Esophagus (tissue), 2 donors: ENCODE data around the gene SLC12A4. TPM values are rescaled to one million over a fixed set of nuclear protein-coding genes. Genes with fewer than 3 reads are reported as not detected.
"Not testable (repeated sequence)": the region's sequence is repeated elsewhere in the genome, so short reads cannot be mapped to it uniquely, and the experiment has no call there.

Source experiments
- H3K27ac ChIP-seq, 2 donors: one replicate each; pipeline ENCODE4 v1.5.1; 2013; ENCODE audit warnings: low read depth in 2 of 2, mild to moderate bottlenecking in 2 of 2, inconsistent platforms in 1 of 2, low read length in 1 of 2, moderate library complexity in 1 of 2
- H3K27me3 ChIP-seq, 2 donors: one replicate each; pipeline ENCODE4 v1.6.1; 2013; ENCODE audit warnings: low read length in 2 of 2, control low read depth in 1 of 2, mild to moderate bottlenecking in 1 of 2; ENCODE audit not compliant: insufficient read depth in 2 of 2, control insufficient read depth in 1 of 2
- H3K36me3 ChIP-seq, 2 donors: one replicate each; pipeline ENCODE4 v1.6.1; 2013; ENCODE audit warnings: low read length in 1 of 2; ENCODE audit not compliant: control insufficient read depth in 2 of 2, insufficient read depth in 2 of 2
- H3K4me1 ChIP-seq, 2 donors: one replicate each; pipeline ENCODE4 v1.6.1; 2013; ENCODE audit warnings: low read length in 1 of 2; ENCODE audit not compliant: control insufficient read depth in 2 of 2, insufficient read depth in 2 of 2
- H3K4me3 ChIP-seq, 2 donors: one replicate each; pipeline ENCODE4 v1.5.1; 2013; ENCODE audit warnings: low read length in 2 of 2, mild to moderate bottlenecking in 2 of 2, low read depth in 1 of 2, moderate library complexity in 1 of 2
- H3K9me3 ChIP-seq, 2 donors: one replicate each; pipeline ENCODE4 v1.6.1; 2013; ENCODE audit warnings: mild to moderate bottlenecking in 2 of 2, low read depth in 1 of 2, low read length in 1 of 2, moderate library complexity in 1 of 2; ENCODE audit not compliant: control insufficient read depth in 2 of 2, insufficient read depth in 1 of 2
- WGBS, 2 donors: extraction: QIAGEN DNeasy Blood & Tissue Kit; methylation state at CpG; one replicate each; pipeline ENCODE4 v1.1.7; 2013; 5-methylcytosine and 5-hydroxymethylcytosine counted together
- polyA plus RNA-seq, 2 donors: library from polyadenylated mRNA; stranded (reverse); fragments of 200-250 nt; gene quantifications; one replicate each; pipeline ENCODE4 v1.2.3, GENCODE V29; 2013
- donor health status: healthy with polysubstance abuse.
- donor health status: Bipolar disorder and iron deficiency.

SLC12A4 gene
- polyA plus RNA-seq, 2 donors: 9.1 to 17.4 TPM

DNA sequence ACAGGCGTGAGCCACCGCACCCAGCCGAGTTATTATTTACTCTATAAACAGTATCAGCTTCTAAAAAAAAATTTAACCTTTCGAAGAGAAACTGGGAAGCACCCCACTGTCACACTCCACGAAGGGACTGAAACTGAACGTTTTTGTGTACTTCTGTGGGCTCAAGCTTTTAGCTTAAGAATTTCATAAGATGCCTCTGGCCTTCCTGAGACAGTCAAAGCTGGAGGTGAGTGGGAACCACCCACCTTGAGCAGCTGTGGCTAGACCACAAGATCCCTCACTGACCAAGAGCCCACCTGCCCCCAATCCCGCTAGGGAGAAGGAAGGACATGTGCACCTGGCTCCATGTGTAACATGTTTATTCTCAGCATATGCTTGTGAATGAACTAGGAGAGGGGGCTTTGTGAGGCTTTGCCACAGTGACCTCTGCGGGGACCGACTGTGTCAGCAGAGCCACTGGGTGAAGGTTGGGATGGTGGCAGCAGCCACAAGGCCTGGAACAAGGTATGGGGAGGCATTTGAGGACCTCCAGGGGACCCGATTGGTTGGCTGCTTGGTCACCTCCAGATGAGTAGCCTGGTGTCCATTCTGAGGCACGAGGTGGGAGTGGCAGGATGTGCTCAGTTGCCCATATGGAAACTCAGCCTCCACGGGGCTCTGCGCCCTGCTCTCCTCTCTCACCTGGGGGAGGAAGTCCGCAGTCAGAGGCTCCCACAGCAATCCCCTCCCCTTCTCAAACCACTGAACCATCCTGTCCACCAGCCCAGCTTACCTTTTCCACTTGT is 7.1 kb upstream of the SLC12A4 start:
- H3K9me3 ChIP-seq: no peaks in the 10 kb centered on the region
- WGBS, 2 donors: 73 to 74% methylated on average over 14 of the region's 14 CpGs
- H3K27me3 ChIP-seq: no peaks in the 10 kb centered on the region
- H3K27ac ChIP-seq: no peak overlapping the region
- no peaks in the 10 kb centered on the region for H3K4me1 ChIP-seq
- H3K4me3 ChIP-seq: no peak overlapping the region
- H3K36me3 ChIP-seq: no peaks in the 10 kb centered on the region

DNA sequence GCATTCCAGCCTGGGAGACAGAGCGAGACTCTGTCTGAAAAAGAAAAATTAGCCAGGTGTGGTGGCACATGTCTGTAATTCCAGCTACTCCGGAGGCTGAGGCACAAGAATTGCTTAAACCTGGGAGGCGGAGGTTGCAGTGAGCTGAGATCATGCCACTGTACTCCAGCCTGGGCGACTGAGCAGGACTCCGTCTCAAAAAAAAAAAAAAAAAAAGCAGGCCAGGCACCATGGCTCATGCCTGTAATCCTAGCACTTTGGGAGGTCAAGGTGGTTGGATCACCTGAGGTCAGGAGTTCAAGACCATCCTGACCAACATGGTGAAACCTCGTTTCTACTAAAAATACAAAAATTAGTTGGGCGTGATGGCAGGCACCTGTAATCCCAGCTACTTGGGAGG is 3.8 kb upstream of the SLC12A4 start:
- not testable (repeated sequence) for H3K36me3 ChIP-seq, H3K27me3 ChIP-seq, H3K4me1 ChIP-seq, H3K4me3 ChIP-seq, H3K27ac ChIP-seq, H3K9me3 ChIP-seq
- 89 to 93% methylated on average over 7 of the region's 7 CpGs for WGBS, 2 donors

DNA sequence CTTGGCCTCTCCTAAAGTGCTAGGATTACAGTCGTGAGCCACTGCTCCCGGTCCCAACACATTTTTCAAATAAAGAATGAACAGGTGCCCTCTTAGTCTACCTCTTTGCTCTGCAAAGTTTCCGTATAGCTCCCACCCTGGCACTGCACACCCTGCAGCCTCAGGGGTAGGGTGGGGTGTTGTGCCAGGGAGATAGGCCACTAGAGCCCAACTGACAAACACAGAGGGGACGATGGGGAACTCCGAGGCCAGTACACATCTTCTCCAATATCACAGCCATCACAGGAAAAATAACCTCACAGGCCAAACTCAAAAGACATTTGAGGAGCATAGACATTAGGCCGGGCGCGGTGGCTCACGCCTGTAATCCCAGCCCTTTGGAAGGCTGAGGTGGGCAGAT is 2.7 kb upstream of the SLC12A4 start:
- Histone ChIP-seq H3K9me3 (no peaks in the 10 kb centered on the region), H3K4me1 (peaks cover 6 to 14% of the 10 kb centered on the region in 2 donors), H3K4me3 (no peak overlapping the region), H3K27ac (no peak overlapping the region), H3K27me3 (no peaks in the 10 kb centered on the region), H3K36me3 (no peaks in the 10 kb centered on the region)
- 88 to 94% methylated on average over 9 of the region's 9 CpGs for WGBS, 2 donors

DNA sequence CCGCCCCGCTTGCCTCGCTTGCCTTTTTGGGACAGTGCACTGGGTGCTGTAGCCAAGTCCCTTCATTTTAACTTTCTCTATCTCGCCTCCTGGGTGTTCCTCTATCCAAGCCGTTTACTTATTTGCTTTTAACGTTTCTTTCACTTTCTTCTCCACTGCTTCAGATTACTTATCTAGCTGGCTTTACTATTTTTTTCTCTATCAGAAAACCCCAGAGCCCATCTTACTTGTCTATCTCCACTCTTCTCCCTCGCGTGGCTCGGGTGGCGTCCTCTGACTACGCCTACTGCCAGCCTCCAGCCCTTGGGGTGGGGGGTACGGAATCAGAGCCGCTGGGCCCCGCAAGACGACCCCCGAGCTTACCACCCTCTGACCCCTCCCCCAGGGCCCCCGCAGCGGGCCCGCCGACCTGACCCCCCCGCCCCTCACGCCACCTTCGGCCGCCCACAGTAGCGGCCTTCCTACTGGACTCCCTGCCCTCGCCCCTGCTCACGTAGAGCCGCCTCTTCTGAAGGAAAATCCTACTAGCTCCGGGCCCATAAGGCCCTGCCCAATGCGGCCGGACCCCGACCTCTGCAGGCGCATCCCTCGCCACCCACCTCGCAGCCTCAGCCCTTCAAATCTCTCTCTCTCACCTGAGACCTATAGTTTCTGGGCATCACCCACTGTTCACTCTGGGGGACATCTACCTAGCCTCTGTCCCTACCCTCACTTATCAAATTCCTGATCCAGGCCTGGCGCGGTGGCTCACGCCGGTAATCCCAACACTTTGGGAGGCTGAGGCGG is 1.0 kb upstream of the SLC12A4 start:
- Histone ChIP-seq H3K27me3 (no peaks in the 10 kb centered on the region), H3K4me1 (peaks cover 6 to 20% of the 10 kb centered on the region in 2 donors), H3K36me3 (no peaks in the 10 kb centered on the region), H3K9me3 (no peaks in the 10 kb centered on the region), H3K4me3 (peak overlapping the region; percentile 69 to 82), H3K27ac (peak overlapping the region; percentile 80 to 95)
- WGBS, 2 donors: 42 to 43% methylated on average over 40 of the region's 40 CpGs

DNA sequence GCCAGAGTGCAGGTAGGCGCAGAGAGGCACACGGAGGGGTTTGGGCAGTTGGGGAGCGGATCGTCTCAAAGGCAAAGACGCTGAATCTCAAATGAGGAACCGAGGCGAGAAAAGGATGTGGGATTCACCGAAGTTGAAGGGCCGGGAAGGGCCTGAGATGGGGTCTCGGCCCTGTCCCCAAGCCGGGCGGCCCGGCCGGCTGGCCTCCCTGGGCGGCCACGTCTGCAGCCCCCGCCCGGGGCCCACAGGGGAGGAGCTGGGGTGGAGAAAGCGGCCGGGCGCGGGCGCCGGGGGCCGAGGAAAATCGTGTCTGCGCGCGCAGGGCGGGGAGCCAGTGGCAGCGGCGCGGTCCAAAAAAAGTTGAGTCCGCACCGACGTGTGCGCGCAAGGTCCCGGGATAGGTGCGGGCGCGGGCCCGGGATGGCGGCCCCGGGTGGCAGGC is 458 bp downstream of the SLC12A4 start:
- H3K4me1 ChIP-seq: peaks cover 10 to 20% of the 10 kb centered on the region in 2 donors
- H3K27ac ChIP-seq: peak overlapping the region; percentile 95
- WGBS, 2 donors: 1% methylated on average over 34 to 45 of the region's 45 CpGs
- H3K27me3 ChIP-seq: no peaks in the 10 kb centered on the region
- H3K36me3 ChIP-seq: peaks cover 0 to 3% of the 10 kb centered on the region in 2 donors
- H3K9me3 ChIP-seq: no peaks in the 10 kb centered on the region
- H3K4me3 ChIP-seq: peak overlapping the region; percentile 69 to 82

DNA sequence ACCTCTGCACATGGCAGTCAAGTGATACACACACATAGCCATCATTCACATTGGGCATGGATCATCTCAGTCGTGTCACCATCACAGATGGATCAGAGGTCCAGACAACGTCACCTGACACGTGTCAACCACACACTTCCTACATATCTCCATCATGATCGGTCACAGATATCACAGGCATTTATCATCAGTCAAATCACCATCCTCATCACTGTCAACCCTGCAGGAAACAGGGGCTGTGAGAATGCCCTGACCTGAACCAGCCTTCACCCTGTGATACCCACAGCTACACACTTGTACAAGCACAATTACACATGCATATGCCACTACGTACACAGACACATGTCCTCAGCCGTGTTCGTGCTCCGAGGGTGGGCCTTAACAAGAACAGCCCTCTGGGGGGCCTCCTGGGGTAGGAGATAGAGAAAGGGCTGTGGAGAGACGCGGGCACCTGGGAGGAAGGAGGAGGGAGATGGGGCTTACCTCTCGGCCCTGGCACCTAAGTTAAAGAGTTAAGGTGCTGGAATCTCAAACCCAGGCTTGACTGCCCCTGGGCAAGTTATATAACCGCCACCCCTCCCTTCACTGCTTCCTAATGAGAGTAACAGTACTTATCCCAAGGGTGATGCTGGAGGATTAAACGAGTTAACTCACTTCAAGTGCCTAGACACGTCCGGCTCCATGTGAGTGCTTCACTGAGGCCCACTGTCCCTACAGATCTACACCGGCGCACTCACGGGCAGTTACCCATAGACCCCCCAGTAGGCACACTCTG is 1.1 kb downstream of the SLC12A4 start:
- Histone ChIP-seq H3K27ac (peak overlapping the region; percentile 95), H3K27me3 (no peaks in the 10 kb centered on the region), H3K36me3 (peaks cover 0 to 4% of the 10 kb centered on the region in 2 donors), H3K4me1 (peaks cover 10 to 20% of the 10 kb centered on the region in 2 donors), H3K4me3 (peak overlapping the region; percentile 69 to 82), H3K9me3 (no peaks in the 10 kb centered on the region)
- WGBS, 2 donors: 6 to 18% methylated on average over 18 of the region's 18 CpGs

DNA sequence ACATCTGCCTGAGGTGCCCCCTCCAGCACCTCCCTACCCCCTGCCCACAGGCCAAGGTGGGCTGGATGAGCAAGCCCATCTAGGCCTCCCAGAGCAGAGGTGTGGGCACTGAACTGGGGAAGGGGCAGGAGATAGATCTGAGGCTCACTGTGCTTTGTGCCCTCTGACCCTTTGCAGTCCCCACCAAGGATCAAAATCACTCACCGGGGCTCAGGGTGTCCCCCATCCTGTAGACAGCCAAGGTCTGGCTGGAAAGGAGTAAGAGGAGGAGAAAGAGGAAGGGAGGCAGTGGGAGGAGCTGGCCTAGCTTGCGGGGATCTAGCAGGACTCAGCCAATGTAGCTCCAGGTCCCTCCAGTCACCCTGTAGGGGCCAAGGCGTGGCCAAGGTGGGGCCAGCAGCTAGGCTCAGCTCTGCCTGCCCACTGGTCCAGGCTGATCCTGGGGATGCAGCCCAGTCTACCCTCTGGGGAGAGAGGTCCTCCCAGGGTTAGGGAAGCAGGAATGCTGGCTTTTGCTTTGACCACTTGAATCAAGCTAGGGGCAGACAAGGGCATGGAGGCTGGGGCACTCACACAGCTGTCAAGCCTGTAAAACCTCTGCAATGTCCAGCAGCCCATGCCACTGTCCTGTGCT is 1.8 kb downstream of the SLC12A4 start:
- Histone ChIP-seq H3K9me3 (no peaks in the 10 kb centered on the region), H3K27ac (peak overlapping the region; percentile 21 to 95), H3K27me3 (no peaks in the 10 kb centered on the region), H3K36me3 (peaks cover 0 to 4% of the 10 kb centered on the region in 2 donors), H3K4me1 (peaks cover 13 to 27% of the 10 kb centered on the region in 2 donors), H3K4me3 (peak overlapping the region; percentile 69 to 82)
- WGBS, 2 donors: 41 to 57% methylated on average over 3 of the region's 3 CpGs

DNA sequence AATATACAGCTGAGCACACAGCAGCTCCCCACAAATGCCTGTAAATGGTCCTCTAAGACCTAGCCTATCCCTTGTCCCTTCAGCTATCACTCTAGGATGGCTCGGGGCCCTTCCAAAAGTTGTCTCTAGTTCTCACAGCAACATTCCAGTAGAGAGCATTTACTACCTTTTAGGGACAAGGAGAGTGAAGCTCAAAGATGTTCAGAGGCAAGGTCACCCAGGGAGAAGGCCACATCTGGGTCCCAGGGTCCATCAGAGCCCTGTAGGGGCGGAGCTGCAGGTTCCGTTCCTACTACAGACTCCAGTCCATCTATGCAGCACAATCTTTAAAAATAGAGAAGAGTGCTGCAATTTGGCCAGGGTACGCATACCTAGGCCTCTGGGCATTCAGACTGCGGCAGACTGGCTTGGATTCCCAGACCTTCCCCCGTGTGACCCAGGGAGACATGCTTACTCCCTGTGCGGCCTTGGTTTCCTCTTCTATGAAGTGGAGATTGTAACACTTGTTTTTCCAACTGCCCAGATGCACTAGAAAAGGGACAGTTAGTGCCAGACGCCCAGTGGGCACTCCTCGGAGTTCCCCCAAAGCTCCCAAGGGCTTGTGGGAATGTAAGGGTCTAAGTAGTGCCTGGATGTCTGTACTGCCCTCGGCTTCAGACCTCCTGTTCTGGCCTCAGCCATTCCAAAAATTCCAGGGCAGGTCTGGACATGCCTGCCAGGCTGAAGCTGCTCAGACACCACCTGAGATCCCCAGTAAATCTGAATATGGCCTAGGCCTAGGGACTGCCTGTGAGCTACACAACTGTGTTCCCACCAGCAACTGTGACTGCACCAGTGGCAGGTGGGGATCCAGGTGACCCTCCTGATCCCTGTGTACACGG is 2.5 kb downstream of the SLC12A4 start:
- peaks cover 4% of the 10 kb centered on the region in 2 donors for H3K36me3 ChIP-seq
- 49 to 64% methylated on average over 11 of the region's 11 CpGs for WGBS, 2 donors
- H3K27ac ChIP-seq: peak overlapping the region in 1 of 2 donors; percentile 95
- H3K27me3 ChIP-seq: no peaks in the 10 kb centered on the region
- no peaks in the 10 kb centered on the region for H3K9me3 ChIP-seq
- peaks cover 18 to 33% of the 10 kb centered on the region in 2 donors for H3K4me1 ChIP-seq
- H3K4me3 ChIP-seq: no peak overlapping the region
